Loucy (cell line): ENCODE measurements around the gene GNAT1.

ENCODE experiments used
- H2AFZ ChIP-seq: fragments of 200-600 bp; sonication (generic); 2 replicates; pipeline ENCODE4 v1.6.0; 2016; ENCODE audit warnings: antibody characterized with exemption, mild to moderate bottlenecking, low read length, moderate library complexity
- H3F3A ChIP-seq: fragments of 200-600 bp; 2 replicates; pipeline ENCODE4 v1.6.0; 2016; ENCODE audit warnings: antibody characterized with exemption, low read depth, mild to moderate bottlenecking
- H3K27me3 ChIP-seq: fragments of 200-600 bp; sonication (generic); 2 replicates; pipeline ENCODE4 v1.6.1; 2014; ENCODE audit warnings: low read length, mild to moderate bottlenecking; ENCODE audit not compliant: insufficient read depth, poor library complexity, severe bottlenecking
- H3K36me3 ChIP-seq: fragments of 200-600 bp; sonication (generic); 2 replicates; pipeline ENCODE4 v1.6.1; 2016; ENCODE audit warnings: low read length; ENCODE audit not compliant: insufficient read depth
- H3K4me1 ChIP-seq: fragments of 200-600 bp; sonication (generic); 2 replicates; pipeline ENCODE4 v1.5.1; 2014; ENCODE audit warnings: low read length, mild to moderate bottlenecking; ENCODE audit not compliant: insufficient read depth, poor library complexity, severe bottlenecking
- H3K4me2 ChIP-seq: fragments of 200-600 bp; sonication (generic); 2 replicates; pipeline ENCODE4 v1.6.0; 2014; ENCODE audit warnings: antibody characterized with exemption, low read length, low read depth, mild to moderate bottlenecking; ENCODE audit not compliant: poor library complexity, severe bottlenecking
- H3K4me3 ChIP-seq: fragments of 200-600 bp; sonication (generic); 2 replicates; pipeline ENCODE4 v1.5.1; 2014; ENCODE audit warnings: low read length, mild to moderate bottlenecking, mixed read lengths; ENCODE audit not compliant: poor library complexity, severe bottlenecking
- H3K79me2 ChIP-seq: fragments of 200-600 bp; sonication (generic); 2 replicates; pipeline ENCODE4 v1.6.1; 2014; ENCODE audit warnings: low read length; ENCODE audit not compliant: insufficient read depth
- H3K9ac ChIP-seq: fragments of 200-600 bp; sonication (generic); 2 replicates; pipeline ENCODE4 v1.6.0; 2014; ENCODE audit warnings: mild to moderate bottlenecking, low read depth, low read length, moderate library complexity; ENCODE audit not compliant: poor library complexity, severe bottlenecking
- H3K9me2 ChIP-seq: fragments of 200-600 bp; sonication (generic); replicated peaks from 2 replicates; pipeline ENCODE4 v1.6.1; 2016; ENCODE audit warnings: low read depth, low read length, mixed read lengths
- H3K9me3 ChIP-seq: fragments of 200-600 bp; sonication (generic); 2 replicates; pipeline ENCODE4 v1.6.1; 2014; ENCODE audit warnings: mild to moderate bottlenecking, antibody characterized with exemption, low read length, low read depth; ENCODE audit not compliant: insufficient read depth
- H4K20me1 ChIP-seq: fragments of 200-600 bp; sonication (generic); 2 replicates; pipeline ENCODE4 v1.6.0; 2014; ENCODE audit warnings: antibody characterized with exemption, low read length, mild to moderate bottlenecking; ENCODE audit not compliant: insufficient read depth, poor library complexity, severe bottlenecking
- CTCF ChIP-seq: fragments of 200-600 bp; sonication (generic); conservative IDR thresholded peaks from 2 replicates; pipeline ENCODE4 v1.5.1; 2014; ENCODE audit warnings: mild to moderate bottlenecking, antibody characterized with exemption, low read length
- EZH2phosphoT487 ChIP-seq: fragments of 200-600 bp; IDR thresholded peaks from 2 replicates; pipeline ENCODE4 v1.6.1; 2018; ENCODE audit warnings: antibody characterized with exemption, mild to moderate bottlenecking, moderate library complexity, borderline replicate concordance

The GNAT1 gene

GRCh38 chr3:50232303-50232702 is 40.9 kb downstream of the GNAT1 start:
- H3K79me2 ChIP-seq: peaks cover 16% of the 10 kb centered on the region
- H3K4me3 ChIP-seq: no peak overlapping the region
- H3K36me3 ChIP-seq: no peaks in the 10 kb centered on the region
- H3K27me3 ChIP-seq: peaks cover 5% of the 10 kb centered on the region
- no peaks in the 10 kb centered on the region for H3K9me3 ChIP-seq
- H3K4me2 ChIP-seq: no peak overlapping the region
- no peak for TF ChIP-seq EZH2phosphoT487
- TF ChIP-seq CTCF: no peak
- H3K4me1 ChIP-seq: peaks cover 21% of the 10 kb centered on the region
- peaks cover 11% of the 10 kb centered on the region for H4K20me1 ChIP-seq
- H2AFZ ChIP-seq: no peak overlapping the region
- no peaks in the 10 kb centered on the region for H3F3A ChIP-seq
- H3K9ac ChIP-seq: no peak overlapping the region
- H3K9me2 ChIP-seq: no peaks in the 10 kb centered on the region

DNA sequence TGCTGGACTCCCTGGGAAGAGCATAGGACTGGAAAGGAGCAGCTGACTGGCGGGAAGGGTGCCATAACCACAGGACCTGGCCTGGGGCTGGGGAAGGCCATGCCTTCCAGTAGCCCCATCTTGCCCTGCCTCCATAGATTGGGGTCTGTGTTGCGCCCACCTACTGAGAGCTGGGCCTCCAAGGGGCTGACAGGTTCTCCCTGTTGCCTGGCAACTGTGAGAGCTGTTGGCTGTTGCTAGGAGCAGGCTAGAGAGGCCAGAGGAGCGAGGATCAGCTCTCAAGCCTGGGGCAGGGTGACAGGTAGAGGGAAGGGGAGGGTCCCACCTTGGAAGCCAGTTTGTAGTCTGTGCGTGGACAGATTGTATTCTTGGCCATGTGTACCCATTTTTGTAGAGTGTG is 41.8 kb downstream of the GNAT1 start:
- TF ChIP-seq CTCF: no peak
- no peak for TF ChIP-seq EZH2phosphoT487
- peaks cover 19% of the 10 kb centered on the region for H3K4me1 ChIP-seq
- H3K4me2 ChIP-seq: no peak overlapping the region
- H3F3A ChIP-seq: no peaks in the 10 kb centered on the region
- H3K4me3 ChIP-seq: no peak overlapping the region
- H3K36me3 ChIP-seq: no peaks in the 10 kb centered on the region
- peaks cover 25% of the 10 kb centered on the region for H3K79me2 ChIP-seq
- no peaks in the 10 kb centered on the region for H3K9me2 ChIP-seq
- H3K9me3 ChIP-seq: no peaks in the 10 kb centered on the region
- H3K9ac ChIP-seq: no peak overlapping the region
- peaks cover 14% of the 10 kb centered on the region for H4K20me1 ChIP-seq
- H2AFZ ChIP-seq: no peak overlapping the region
- H3K27me3 ChIP-seq: peaks cover 5% of the 10 kb centered on the region

DNA sequence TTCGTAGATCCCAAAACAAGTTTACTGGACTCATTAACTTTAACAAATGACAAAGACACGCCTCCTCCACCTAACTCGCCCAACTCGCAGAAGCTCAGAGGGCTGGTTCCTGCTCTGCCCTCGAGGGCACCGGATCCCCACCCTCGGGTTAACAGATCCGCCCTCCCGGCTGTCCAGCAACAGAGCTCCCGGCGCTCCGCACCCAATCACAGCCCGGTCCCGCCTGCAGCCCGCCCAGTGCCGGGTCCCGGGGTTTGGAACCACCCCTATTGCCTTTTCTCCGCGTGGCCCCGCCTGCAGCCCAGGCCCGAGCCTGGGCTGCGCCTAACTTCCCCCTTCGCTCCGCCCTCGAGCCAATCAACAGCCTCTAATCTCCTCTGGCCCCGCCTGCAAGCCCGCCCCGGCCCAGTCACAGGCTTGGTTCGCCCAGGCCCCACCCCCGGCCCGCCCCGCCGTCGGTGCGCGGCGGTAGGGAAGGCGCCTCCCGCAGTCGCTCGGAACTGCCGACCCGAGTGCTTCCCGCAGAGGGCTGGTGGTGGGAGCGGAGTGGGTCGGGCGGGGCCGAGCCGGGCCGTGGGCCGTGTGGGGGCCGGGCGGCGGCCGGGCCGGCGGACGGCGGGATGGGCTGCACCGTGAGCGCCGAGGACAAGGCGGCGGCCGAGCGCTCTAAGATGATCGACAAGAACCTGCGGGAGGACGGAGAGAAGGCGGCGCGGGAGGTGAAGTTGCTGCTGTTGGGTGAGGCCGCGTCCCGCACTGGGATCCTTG is 44.5 kb downstream of the GNAT1 start, which contains the start of gene GNAI2:
Gene GNAI2 (plus strand): TSS at position 489 of the 768 bp plus-strand sequence. CDS start 132 bp downstream, at position 621.
- Histone ChIP-seq H3K4me2 (peak within 1 kb of the TSS; percentile 99), H3K27me3 (peaks cover 5% of the 10 kb centered on the region), H3F3A (no peaks in the 10 kb centered on the region), H2AFZ (no peak within 1 kb of the TSS; the same call in 1 of the 2 replicates), H3K4me1 (peaks cover 35% of the 10 kb centered on the region), H4K20me1 (peaks cover 41% of the 10 kb centered on the region), H3K9ac (peak within 1 kb of the TSS; percentile 95), H3K36me3 (no peaks in the 10 kb centered on the region; the same call in 1 of the 2 replicates), H3K9me2 (no peaks in the 10 kb centered on the region), H3K79me2 (peaks cover 52% of the 10 kb centered on the region), H3K9me3 (no peaks in the 10 kb centered on the region), H3K4me3 (peak within 1 kb of the TSS; percentile 88)
- no peak for TF ChIP-seq CTCF
- no peak for TF ChIP-seq EZH2phosphoT487
